IMR-90 (cell line): ENCODE data around the gene FERMT2.

Experiments
- BHLHE40 ChIP-seq: fragments of 150-350 bp; IDR thresholded peaks from 2 replicates; pipeline ENCODE4 v1.6.1; 2016; ENCODE audit warnings: mild to moderate bottlenecking, low read depth, low read length
- CEBPB ChIP-seq: IDR thresholded peaks from 2 replicates; pipeline ENCODE4 v1.6.1; 2012; ENCODE audit warnings: low read depth, low read length, improper control_type of control experiment
- FOS ChIP-seq: fragments of 150-350 bp; IDR thresholded peaks from 2 replicates; pipeline ENCODE4 v1.6.1; 2016; ENCODE audit warnings: low read depth, low read length
- MAFK ChIP-seq: IDR thresholded peaks from 2 replicates; pipeline ENCODE4 v1.6.1; 2012; ENCODE audit warnings: low read depth, low read length, improper control_type of control experiment
- MAZ ChIP-seq: IDR thresholded peaks from 2 replicates; pipeline ENCODE4 v1.6.1; 2012; ENCODE audit warnings: low read depth, mild to moderate bottlenecking, low read length, improper control_type of control experiment, moderate library complexity, borderline replicate concordance
- MXI1 ChIP-seq: IDR thresholded peaks from 2 replicates; pipeline ENCODE4 v1.6.1; 2012; ENCODE audit warnings: low read depth, mild to moderate bottlenecking, low read length, moderate library complexity, borderline replicate concordance
- POLR2A ChIP-seq: IDR thresholded peaks from 2 replicates; pipeline ENCODE4 v1.6.1; 2012; ENCODE audit warnings: mild to moderate bottlenecking, low read depth, low read length
- RAD21 ChIP-seq: IDR thresholded peaks from 2 replicates; pipeline ENCODE4 v1.6.1; 2012; ENCODE audit warnings: low read length, improper control_type of control experiment
- RCOR1 ChIP-seq: IDR thresholded peaks from 2 replicates; pipeline ENCODE4 v1.6.1; 2012; ENCODE audit warnings: mild to moderate bottlenecking, low read length, improper control_type of control experiment; ENCODE audit not compliant: insufficient replicate concordance
- RFX5 ChIP-seq: IDR thresholded peaks from 2 replicates; pipeline ENCODE4 v1.8.0; 2012; ENCODE audit warnings: low read depth, mild to moderate bottlenecking, low read length, moderate library complexity
- SMC3 ChIP-seq: fragments of 150-350 bp; IDR thresholded peaks from 2 replicates; pipeline ENCODE4 v1.6.1; 2016; ENCODE audit warnings: low read depth, mild to moderate bottlenecking, antibody characterized with exemption, low read length, moderate library complexity
- TF ChIP-seq, protein P1 (sequence below): conservative IDR thresholded peaks from 2 replicates; pipeline ENCODE4 v1.5.1; 2012; ENCODE audit warnings: mild to moderate bottlenecking, low read depth, low read length, improper control_type of control experiment
- TF ChIP-seq, protein P2 (sequence below): fragments of 150-350 bp; IDR thresholded peaks from 2 replicates; pipeline ENCODE4 v1.6.1; 2017; ENCODE audit warnings: mild to moderate bottlenecking, antibody characterized with exemption, low read length, low read depth
- TF ChIP-seq, protein P3 (sequence below): fragments of 150-350 bp; IDR thresholded peaks from 2 replicates; pipeline ENCODE4 v1.6.1; 2016; ENCODE audit warnings: low read depth, mild to moderate bottlenecking, low read length, moderate library complexity, borderline replicate concordance

DNA sequence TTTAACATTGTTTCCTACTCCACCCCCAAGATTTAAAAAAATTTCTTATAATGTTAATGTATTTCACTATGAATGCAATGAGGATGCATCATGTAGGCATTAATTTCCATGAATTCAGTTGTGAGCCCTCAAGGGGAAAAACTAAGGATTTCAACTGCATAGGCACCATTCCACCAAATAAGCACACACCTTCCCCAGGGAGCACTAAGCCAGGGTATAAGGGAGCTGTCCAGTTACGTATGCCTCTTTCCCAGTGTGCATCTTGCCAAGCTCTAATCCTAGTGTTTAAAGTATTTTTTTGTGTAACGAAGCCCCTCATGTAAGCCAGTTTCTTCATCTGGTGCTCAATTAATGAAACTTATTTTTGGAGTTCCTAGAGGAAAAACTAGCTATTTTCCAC lies 6.6 kb downstream of the FERMT2 start:
- no peak for TF ChIP-seq POLR2A
- TF ChIP-seq, protein P1, sequence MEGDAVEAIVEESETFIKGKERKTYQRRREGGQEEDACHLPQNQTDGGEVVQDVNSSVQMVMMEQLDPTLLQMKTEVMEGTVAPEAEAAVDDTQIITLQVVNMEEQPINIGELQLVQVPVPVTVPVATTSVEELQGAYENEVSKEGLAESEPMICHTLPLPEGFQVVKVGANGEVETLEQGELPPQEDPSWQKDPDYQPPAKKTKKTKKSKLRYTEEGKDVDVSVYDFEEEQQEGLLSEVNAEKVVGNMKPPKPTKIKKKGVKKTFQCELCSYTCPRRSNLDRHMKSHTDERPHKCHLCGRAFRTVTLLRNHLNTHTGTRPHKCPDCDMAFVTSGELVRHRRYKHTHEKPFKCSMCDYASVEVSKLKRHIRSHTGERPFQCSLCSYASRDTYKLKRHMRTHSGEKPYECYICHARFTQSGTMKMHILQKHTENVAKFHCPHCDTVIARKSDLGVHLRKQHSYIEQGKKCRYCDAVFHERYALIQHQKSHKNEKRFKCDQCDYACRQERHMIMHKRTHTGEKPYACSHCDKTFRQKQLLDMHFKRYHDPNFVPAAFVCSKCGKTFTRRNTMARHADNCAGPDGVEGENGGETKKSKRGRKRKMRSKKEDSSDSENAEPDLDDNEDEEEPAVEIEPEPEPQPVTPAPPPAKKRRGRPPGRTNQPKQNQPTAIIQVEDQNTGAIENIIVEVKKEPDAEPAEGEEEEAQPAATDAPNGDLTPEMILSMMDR, result no peak
- no peak for TF ChIP-seq FOS
- no peak for TF ChIP-seq RFX5
- TF ChIP-seq, protein P2, sequence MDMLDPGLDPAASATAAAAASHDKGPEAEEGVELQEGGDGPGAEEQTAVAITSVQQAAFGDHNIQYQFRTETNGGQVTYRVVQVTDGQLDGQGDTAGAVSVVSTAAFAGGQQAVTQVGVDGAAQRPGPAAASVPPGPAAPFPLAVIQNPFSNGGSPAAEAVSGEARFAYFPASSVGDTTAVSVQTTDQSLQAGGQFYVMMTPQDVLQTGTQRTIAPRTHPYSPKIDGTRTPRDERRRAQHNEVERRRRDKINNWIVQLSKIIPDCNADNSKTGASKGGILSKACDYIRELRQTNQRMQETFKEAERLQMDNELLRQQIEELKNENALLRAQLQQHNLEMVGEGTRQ, result no peak
- no peak for TF ChIP-seq RAD21
- TF ChIP-seq RCOR1, result no peak
- TF ChIP-seq CEBPB, result no peak
- TF ChIP-seq, protein P3, sequence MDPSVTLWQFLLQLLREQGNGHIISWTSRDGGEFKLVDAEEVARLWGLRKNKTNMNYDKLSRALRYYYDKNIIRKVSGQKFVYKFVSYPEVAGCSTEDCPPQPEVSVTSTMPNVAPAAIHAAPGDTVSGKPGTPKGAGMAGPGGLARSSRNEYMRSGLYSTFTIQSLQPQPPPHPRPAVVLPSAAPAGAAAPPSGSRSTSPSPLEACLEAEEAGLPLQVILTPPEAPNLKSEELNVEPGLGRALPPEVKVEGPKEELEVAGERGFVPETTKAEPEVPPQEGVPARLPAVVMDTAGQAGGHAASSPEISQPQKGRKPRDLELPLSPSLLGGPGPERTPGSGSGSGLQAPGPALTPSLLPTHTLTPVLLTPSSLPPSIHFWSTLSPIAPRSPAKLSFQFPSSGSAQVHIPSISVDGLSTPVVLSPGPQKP, result no peak
- TF ChIP-seq BHLHE40, result no peak
- TF ChIP-seq MXI1, result no peak
- TF ChIP-seq MAZ, result no peak
- no peak for TF ChIP-seq SMC3
- TF ChIP-seq MAFK, result no peak
